Skeletal muscle tissue (tissue), 4 donors: ENCODE measurements around the gene ANK3. TPM values are rescaled to one million over a fixed set of nuclear protein-coding genes. Genes with fewer than 3 reads are reported as not detected.

Experiments
- H3K27ac ChIP-seq: one replicate; pipeline ENCODE4 v1.7.0; 2013; ENCODE audit warnings: mild to moderate bottlenecking, low read depth, low read length, inconsistent platforms
- H3K27me3 ChIP-seq, 3 donors: one replicate each; pipeline ENCODE4 v1.7.0; 2013; ENCODE audit warnings: low read length in 3 of 3; ENCODE audit not compliant: control insufficient read depth in 3 of 3, insufficient read depth in 3 of 3
- H3K36me3 ChIP-seq, 3 donors: one replicate each; pipeline ENCODE4 v1.7.0; 2013; ENCODE audit warnings: low read length in 3 of 3; ENCODE audit not compliant: control insufficient read depth in 3 of 3, insufficient read depth in 3 of 3
- H3K4me1 ChIP-seq, 3 donors: one replicate each; pipeline ENCODE4 v1.7.0; 2013; ENCODE audit warnings: low read length in 3 of 3, mild to moderate bottlenecking in 3 of 3; ENCODE audit not compliant: control insufficient read depth in 3 of 3, insufficient read depth in 3 of 3
- H3K4me3 ChIP-seq, 3 donors: one replicate each; pipeline ENCODE4 v1.7.0; 2013; ENCODE audit warnings: low read length in 3 of 3
- H3K9ac ChIP-seq, 3 donors: one replicate each; pipeline ENCODE4 v1.7.0; 2013; ENCODE audit warnings: low read length in 3 of 3, mild to moderate bottlenecking in 3 of 3, moderate library complexity in 2 of 3, low read depth in 1 of 3
- H3K9me3 ChIP-seq, 3 donors: one replicate each; pipeline ENCODE4 v1.7.0; 2013; ENCODE audit warnings: low read length in 3 of 3; ENCODE audit not compliant: control insufficient read depth in 3 of 3
- total RNA-seq: library from RNA; depleted of rRNA; stranded (reverse); fragments of >200 nt; gene quantifications from one replicate; pipeline ENCODE4 v1.2.3, GENCODE V29; 2014
- donor health status: Osteomylitis.

The ANK3 gene
- total RNA-seq, 1 donor from 2014 or later, result 110 TPM

DNA sequence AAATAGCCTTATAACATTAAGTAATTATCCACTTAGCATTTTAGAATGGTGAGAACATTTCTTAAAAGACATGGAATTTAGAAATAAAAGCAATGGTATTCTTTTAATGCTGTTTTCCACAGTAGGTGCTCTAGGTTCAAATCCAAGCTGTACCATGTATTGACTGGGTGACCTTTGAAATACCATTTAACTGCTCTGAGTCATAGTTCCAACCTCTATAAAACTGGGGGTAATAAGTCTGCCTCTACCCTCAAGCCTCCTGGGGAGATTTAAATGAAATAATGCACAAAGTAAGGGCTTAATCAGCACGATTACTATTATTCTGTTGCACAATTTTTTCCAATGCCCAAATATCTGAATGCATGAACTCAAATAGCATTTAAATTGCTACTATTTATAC is 246.9 kb downstream of the ANK3 start:
- Histone ChIP-seq H3K9ac (no peak overlapping the region), H3K27ac (no peak overlapping the region), H3K36me3 (no peaks in the 10 kb centered on the region), H3K4me1 (peaks cover 6 to 14% (median 9%) of the 10 kb centered on the region in 3 donors), H3K4me3 (no peak overlapping the region), H3K27me3 (no peaks in the 10 kb centered on the region), H3K9me3 (no peaks in the 10 kb centered on the region)

- peaks cover 6 to 12% (median 9%) of the 10 kb centered on the region in 3 donors for H3K4me1 ChIP-seq
- peak overlapping the region; percentile 80 for H3K27ac ChIP-seq
- H3K9me3 ChIP-seq, result no peaks in the 10 kb centered on the region
- H3K4me3 ChIP-seq, result no peak overlapping the region
- no peaks in the 10 kb centered on the region for H3K36me3 ChIP-seq
- H3K9ac ChIP-seq, result no peak overlapping the region
- H3K27me3 ChIP-seq, result no peaks in the 10 kb centered on the region
Observed at GRCh38 chr10:60141896-60142559, 247.6 kb downstream of the ANK3 start.

DNA sequence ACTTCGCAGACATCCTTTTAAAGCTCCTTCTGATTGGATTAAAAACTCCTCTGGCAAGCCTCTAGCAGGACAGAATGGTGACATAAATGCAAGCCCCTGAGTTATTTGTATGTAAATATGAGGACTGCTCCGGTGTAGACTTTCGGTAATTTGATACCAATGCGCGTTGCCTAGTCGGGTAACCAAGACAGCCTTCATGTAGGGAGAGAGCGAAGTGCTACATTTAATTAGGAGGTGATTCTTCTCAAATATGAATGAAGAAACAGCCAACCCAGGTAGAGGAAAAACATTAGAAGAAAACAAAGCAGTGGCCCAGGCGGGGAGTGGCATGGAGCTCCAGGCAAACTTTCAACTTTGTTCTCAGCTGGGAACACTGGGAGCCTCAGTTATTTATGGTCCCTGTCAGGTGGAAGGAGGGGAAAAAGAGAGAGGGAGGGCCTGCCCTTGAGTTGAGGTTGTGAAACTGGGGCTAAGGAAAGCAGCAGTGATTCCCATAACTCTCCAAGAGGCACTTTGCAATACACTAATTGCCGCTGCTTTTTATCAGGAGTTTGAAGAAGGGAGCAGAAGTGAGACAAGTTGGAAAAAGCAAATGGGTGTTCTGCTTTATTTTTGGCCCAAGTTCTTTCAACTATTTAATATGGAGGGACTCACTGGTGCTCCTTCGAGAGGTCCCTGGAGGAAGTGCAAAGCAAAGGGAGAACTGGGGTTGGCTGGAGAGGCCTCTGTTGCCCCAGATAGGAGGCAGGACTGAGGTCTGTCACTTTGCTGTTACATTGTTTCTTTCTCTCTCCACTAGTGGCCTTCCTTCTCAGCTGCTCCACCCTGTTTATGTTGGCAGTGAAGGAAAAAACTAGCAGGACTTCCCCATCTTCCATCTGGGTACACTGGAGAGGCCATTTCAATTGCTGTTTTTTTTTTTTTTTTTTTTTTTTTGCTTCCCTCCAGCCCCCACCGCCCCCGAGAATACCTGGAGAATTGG is 248.7 kb downstream of the ANK3 start:
- Histone ChIP-seq H3K9me3 (no peaks in the 10 kb centered on the region), H3K27ac (peak overlapping the region; percentile 80)

DNA sequence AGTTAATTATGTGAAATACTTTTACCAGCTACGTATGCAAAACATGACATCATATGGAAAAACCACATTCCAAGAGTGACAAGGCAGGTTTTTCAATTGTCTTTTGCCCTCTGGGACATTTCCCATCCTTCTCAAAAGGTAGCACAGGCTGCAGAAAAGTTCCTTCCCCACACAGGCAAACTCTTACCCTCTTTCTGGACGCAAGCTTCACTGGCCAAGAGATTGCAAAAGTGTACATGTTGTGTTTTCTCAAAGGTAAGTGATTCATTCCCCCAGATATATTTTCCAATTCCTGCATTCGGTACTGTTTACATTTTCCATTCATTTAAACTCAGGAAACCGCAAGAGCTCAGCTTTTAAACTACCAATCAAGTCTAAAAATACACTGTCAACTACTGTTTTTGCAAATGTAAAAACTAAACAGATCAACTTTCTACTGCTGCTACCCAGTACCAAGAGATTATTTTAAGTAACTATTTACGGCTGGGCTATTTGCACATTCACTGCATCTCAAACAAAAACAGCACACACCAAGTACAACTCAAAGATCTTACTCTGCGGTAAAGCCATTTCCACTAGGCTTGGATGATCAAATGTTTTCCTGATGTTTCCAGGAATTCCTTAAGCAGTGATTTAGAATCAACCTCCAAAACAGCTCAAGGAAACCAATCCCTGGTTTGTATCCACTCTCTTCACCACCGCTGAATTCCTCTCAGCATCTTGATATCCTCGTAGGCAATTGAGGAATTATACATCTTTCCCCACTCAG is 249.7 kb downstream of the ANK3 start:
- H3K9me3 ChIP-seq, result no peaks in the 10 kb centered on the region
- peaks cover 6 to 16% (median 9%) of the 10 kb centered on the region in 3 donors for H3K4me1 ChIP-seq
- no peaks in the 10 kb centered on the region for H3K27me3 ChIP-seq
- H3K4me3 ChIP-seq, result peak overlapping the region; percentile 58 to 86 (median 68)
- peak overlapping the region; percentile 80 for H3K27ac ChIP-seq
- peak overlapping the region; percentile 62 to 72 (median 71) for H3K9ac ChIP-seq
- peaks cover 0 to 4% (median 2%) of the 10 kb centered on the region in 3 donors for H3K36me3 ChIP-seq

More for the DNA sequence above, 248.7 kb downstream of the ANK3 start:
- no peaks in the 10 kb centered on the region for H3K36me3 ChIP-seq
- no peaks in the 10 kb centered on the region for H3K27me3 ChIP-seq
- H3K9ac ChIP-seq, result peak overlapping the region; percentile 62 to 72 (median 71)
- H3K4me1 ChIP-seq, result peaks cover 6 to 12% (median 9%) of the 10 kb centered on the region in 3 donors
- H3K4me3 ChIP-seq, result peak overlapping the region; percentile 58 to 86 (median 68)

GRCh38 chr10:60139290-60139689 is 250.4 kb downstream of the ANK3 start:
- Histone ChIP-seq H3K9ac (peak overlapping the region; percentile 62 to 72 (median 71)), H3K4me3 (peak overlapping the region; percentile 58 to 86 (median 68)), H3K9me3 (no peaks in the 10 kb centered on the region), H3K4me1 (peaks cover 6 to 16% (median 9%) of the 10 kb centered on the region in 3 donors), H3K27me3 (no peaks in the 10 kb centered on the region), H3K27ac (peak overlapping the region; percentile 80), H3K36me3 (peaks cover 0 to 6% (median 5%) of the 10 kb centered on the region in 3 donors)

DNA sequence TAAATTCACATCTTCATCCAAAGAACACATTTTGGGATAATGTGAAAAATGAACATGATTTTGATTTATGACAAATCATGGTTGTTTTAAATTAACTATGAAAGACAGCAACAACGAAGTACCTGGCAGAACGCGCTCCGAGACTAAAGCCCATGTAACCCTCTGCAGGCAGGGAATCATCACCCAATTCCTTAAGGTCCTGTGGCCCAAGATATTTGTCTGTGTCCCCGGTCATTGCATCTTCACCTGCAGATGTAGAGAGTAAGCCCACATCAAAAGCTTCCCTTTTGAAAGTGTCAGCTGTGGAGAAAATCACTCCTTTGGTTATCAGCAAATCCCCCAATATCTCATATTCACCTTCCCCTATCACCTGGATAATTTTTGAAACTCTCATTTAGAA is 250.8 kb downstream of the ANK3 start:
- peak overlapping the region; percentile 62 to 72 (median 71) for H3K9ac ChIP-seq
- no peaks in the 10 kb centered on the region for H3K27me3 ChIP-seq
- H3K4me3 ChIP-seq, result peak overlapping the region; percentile 58 to 86 (median 68)
- peaks cover 0 to 6% (median 5%) of the 10 kb centered on the region in 3 donors for H3K36me3 ChIP-seq
- H3K4me1 ChIP-seq, result peaks cover 6 to 16% (median 9%) of the 10 kb centered on the region in 3 donors
- H3K9me3 ChIP-seq, result no peaks in the 10 kb centered on the region
- H3K27ac ChIP-seq, result peak overlapping the region; percentile 80

DNA sequence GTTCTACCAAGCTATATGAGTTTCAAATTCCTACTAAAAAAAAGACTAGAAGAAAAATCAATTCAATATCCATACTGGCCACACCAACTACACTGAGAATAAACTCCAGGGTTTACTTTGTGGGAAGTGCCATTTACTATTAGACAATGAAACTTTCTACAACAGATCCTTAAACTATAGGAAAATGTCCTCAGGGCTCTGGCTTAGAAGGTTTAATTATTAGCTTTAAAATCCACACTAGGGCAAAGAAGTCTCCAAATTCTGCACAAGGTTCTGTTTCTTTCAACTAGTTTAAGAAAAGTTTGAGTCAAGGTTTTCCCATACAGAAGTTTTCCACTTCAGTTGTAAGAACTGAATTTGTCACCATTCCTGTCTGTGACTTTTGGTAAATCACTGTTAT is 251.6 kb downstream of the ANK3 start:
- Histone ChIP-seq H3K36me3 (peaks cover 0 to 6% (median 5%) of the 10 kb centered on the region in 3 donors), H3K27me3 (no peaks in the 10 kb centered on the region), H3K27ac (peak overlapping the region; percentile 80), H3K4me1 (peaks cover 6 to 16% (median 9%) of the 10 kb centered on the region in 3 donors), H3K9ac (peak overlapping the region; percentile 4 to 62 (median 25)), H3K9me3 (no peaks in the 10 kb centered on the region), H3K4me3 (peak overlapping the region in 2 of 3 donors; percentile 19 to 58)

GRCh38 chr10:60137292-60137992 is 252.2 kb downstream of the ANK3 start:
- H3K36me3 ChIP-seq, result peaks cover 0 to 6% (median 5%) of the 10 kb centered on the region in 3 donors
- no peaks in the 10 kb centered on the region for H3K27me3 ChIP-seq
- peak overlapping the region in 2 of 3 donors; percentile 4 to 62 for H3K9ac ChIP-seq
- peaks cover 6 to 16% (median 9%) of the 10 kb centered on the region in 3 donors for H3K4me1 ChIP-seq
- H3K4me3 ChIP-seq, result no peak overlapping the region
- peak overlapping the region; percentile 80 for H3K27ac ChIP-seq
- H3K9me3 ChIP-seq, result no peaks in the 10 kb centered on the region

DNA sequence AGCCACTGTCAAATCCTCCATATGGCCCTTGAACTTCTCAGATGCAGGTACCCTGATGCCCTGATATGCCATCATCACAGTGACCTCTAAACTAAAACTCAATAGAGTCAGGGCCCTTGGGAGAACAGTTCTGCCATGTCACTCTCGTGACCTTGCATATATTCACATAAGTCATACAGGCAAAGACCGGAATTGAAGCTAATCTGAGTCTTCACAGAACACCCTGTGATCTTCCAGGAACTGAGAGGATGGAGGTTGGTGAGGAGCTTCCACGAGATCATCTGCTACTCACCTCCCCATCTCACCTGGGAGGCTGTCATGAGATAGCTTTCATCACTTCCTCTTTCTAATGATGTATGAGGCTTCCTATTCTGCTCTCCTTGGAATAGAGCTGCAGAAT is 254.7 kb downstream of the ANK3 start:
- H3K36me3 ChIP-seq, result peaks cover 0 to 10% (median 7%) of the 10 kb centered on the region in 3 donors
- no peaks in the 10 kb centered on the region for H3K9me3 ChIP-seq
- no peaks in the 10 kb centered on the region for H3K27me3 ChIP-seq
- H3K4me1 ChIP-seq, result peaks cover 2 to 5% (median 3%) of the 10 kb centered on the region in 3 donors
- H3K4me3 ChIP-seq, result no peak overlapping the region
- no peak overlapping the region for H3K9ac ChIP-seq
- no peak overlapping the region for H3K27ac ChIP-seq
